NCI-H2081 (cell line): ENCODE results near the gene RPL19.

Experiments used
- DNase-seq, 2 experiments: peaks; one replicate each; lab custom pipeline; 2025; lab: John Stamatoyannopoulos, UW

Gene RPL19

DNA sequence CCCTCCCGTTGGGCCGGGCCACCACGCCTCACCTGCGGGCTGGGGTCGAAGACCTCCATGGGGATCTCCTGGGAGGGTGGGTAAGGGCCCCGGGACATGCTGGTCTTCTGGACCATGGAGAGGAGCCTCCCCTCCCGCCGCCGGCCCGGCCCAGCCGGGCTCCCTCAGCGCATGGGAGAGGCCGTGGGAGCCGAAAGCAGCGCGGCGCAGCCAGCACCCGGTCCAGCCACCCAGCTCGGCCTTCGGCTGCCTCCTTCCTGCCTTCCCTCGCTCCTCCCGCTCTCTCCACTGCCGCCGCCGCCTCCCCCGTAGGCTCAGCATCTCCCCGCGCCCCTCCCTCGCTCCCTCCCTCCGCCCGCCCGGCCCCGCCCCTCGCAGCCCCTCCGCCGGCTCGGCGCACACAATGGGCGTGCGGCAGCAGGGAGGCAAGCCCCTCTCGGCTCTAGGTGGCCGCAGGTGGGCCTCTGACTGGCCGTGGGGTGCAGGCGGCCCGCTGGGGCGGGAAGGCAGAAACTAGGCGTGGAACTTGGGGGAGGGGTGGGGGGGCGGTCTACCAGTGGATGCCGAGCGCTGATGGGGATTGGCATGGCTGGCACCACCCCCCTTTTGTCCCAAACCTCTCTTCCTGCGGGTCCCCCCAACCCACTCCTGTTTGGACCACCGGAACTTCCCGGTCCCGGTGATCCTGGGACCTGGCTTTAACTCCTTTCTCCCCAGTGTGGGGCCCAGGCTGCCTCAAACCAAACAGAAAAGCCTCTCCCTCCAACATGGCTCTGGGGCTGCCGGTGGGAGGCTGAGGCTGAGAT is 2.5 kb upstream of the RPL19 start, which contains the start of gene CACNB1:
CACNB1 (minus strand) TSS at position 290 of the 806 bp plus-strand sequence; CDS start at position 116, 174 bp downstream.
- DNase-seq: peak; percentile 80 to 85

DNA sequence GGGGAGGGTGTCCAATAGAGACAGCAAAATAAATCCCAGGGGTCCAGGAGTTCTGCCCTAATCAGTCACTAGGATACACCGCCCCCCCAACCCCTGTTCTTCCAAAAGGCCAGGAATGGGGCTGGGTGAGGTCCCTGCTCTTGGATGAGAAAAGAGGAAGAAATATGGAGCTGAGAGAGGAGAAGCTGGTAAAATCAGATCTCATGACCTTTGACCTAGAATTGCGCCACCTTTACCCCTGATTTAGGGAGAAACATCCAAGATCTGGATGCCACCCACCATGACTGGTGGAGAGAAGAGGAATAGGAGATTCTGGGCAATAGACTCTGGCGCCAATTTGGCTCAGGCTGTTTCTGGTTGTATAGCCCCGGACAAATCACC is 1.9 kb upstream of the RPL19 start:
- no peak for DNase-seq

DNA sequence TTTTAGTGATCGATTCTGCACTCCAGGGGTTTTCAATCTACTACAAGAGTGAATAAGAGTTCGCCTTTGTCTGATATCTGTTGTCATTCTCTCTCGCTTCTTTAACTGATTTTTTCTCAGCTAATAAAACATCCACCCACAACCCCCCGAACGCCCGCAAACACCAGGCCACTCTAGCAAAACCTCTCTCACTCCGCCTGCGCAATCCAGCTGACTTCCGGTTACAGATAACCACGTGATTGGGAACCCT is 338 bp upstream of the RPL19 start:
- peak; percentile 96 for DNase-seq

DNA sequence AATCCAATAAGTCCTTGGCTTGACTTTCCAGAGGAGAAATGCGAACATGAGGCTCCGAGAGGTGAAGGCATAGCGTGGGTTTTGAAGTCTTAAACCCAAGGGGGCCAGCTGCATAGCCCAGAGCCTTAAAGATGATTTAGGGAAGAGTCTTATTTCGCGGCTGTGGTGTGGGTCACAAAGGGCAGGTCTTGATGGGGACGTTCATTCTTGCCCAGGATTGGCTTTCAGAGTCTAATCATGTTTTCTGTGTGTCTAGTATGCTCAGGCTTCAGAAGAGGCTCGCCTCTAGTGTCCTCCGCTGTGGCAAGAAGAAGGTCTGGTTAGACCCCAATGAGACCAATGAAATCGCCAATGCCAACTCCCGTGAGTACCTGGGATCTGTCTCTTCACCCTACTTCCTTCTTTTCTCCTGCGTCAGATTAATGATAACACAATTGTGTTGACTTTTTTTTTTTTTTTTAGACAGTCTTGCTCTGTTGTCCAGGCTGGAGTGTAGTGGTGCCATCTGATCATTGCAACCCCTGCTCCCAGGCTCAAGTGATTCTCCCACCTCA is 951 bp downstream of the RPL19 start:
- no peak for DNase-seq

DNA sequence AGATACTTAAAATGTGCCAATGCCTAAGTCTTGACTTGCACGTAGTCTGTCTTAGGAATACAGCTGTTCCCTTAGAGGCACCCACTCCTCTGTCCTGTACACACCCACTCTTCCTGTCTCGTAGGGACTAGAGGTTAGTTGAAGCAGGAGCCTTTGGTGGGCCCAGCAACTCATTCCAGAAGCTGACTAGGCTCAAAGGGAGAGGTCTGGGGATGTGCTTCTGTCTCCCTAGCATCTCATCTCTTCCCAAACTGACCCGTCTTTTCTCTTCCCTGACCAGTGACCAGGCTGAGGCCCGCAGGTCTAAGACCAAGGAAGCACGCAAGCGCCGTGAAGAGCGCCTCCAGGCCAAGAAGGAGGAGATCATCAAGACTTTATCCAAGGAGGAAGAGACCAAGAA is 4.2 kb downstream of the RPL19 start:
- DNase-seq: no peak

DNA sequence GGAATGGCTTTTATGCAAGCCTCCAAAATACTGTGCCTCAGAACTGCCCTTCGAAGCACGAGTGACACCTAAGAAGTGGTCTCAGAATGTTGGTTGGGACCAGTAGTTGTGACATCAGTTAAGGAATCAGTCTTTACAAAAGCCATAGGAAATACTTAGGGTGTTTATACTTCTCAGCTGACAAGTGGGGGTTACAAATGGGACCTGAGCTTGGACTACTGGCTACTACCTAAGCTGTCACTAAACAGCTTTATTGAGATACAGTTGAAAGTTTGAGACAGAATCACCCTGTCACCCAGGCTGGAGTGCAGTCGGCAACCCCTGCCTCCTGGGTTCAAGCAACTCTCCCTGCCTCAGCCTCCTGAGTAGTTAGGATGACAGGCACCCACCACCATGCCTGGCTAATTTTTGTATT is 5.0 kb downstream of the RPL19 start:
- DNase-seq: no peak

DNA sequence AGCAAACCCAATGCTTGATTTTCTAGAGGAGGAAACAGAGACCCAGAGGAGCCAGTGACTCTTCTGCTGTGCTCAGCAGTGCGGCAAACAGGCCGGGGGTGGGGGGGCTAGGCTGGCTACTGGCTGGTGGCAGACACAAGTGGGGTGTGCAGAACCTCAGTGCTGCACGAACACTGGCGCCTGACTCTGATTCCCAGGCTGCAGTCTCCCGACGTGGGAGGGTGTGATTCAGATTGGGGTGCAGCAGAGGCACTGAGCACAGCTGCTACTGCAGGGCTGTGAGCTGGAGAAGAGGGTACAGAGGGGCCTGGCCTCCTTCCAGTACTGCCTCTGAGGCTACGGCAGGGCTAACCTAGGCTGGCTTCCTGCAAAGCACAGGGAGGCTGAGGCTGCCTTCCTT is 8.1 kb downstream of the RPL19 start:
- no peak for DNase-seq

- DNase-seq: no peak
Measured at GRCh38 chr17:39208893-39209292, 8.8 kb downstream of the RPL19 start.

- DNase-seq: no peak
Measured at GRCh38 chr17:39209317-39210092, 9.4 kb downstream of the RPL19 start.

DNA sequence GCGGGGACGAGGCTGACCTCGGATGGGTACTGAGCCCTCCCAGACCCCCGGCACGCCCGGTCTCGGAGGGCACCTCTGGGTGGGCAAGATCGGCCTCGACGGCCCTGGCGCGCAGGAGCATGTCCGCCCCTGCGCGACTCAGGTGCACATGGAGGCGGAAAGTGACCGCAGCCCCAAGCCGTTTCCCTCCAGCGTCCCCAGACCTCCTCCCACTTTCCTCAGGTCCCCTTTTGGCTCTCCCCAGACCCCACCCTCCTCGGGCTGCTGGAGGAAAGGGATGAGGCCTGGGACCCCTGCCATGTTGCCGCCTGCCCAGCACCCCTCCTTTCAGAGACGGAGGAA is 10.0 kb downstream of the RPL19 start:
- DNase-seq: no peak

GRCh38 chr17:39212195-39212810 is 12.2 kb downstream of the RPL19 start:
- no peak for DNase-seq

- no peak for DNase-seq
Measured at GRCh38 chr17:39212841-39213480, 12.9 kb downstream of the RPL19 start.

- DNase-seq: no peak
Measured at GRCh38 chr17:39213852-39214251, 13.8 kb downstream of the RPL19 start.

GRCh38 chr17:39217734-39218369 is 17.8 kb downstream of the RPL19 start:
- no peak for DNase-seq

GRCh38 chr17:39218906-39219305 is 18.8 kb downstream of the RPL19 start:
- no peak for DNase-seq

DNA sequence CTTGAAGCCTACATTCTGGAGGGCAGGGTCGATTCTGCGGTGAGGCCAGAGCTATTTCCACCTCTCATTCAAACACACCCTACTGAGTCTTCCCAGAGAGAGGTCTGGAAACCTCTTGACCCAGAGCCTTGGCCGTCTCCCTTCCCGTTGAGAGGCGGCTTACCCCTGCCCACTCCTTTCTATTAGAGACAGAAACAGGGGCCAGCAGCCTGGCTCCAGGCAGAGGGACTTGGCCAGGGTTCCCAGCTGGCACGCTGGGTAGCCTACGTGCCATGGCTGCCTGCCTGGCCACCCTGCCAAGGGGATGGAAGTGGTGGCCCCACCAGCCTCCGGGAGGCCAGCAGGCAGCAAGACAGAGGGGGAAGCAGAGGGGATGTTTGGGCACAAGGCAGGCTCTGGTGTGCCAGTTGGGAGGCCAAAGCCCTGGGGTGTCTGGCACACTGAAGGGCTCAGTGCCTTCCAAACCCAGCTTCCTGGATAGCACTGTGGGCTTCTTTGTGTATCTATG is 19.6 kb downstream of the RPL19 start:
- no peak for DNase-seq

DNA sequence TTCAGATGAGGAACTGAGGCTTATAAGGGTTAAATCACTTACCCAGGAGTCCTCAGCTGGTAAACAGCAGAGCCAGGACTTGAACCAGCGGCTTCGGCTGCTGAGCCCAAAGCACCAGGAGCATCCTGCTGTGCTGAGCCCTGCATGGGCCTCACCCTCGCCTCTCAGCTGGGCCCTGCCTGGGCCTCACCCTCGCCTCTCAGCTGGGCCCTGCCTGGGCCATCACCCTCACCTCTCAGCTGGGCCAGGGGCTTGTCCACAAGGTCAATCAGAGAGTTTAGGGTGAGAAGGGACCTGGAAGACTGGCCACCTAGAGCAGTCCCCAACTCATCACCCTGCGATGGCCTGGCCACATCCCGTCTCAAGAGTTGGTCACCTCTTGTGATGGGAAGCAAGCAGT is 21.5 kb downstream of the RPL19 start:
- no peak for DNase-seq

DNA sequence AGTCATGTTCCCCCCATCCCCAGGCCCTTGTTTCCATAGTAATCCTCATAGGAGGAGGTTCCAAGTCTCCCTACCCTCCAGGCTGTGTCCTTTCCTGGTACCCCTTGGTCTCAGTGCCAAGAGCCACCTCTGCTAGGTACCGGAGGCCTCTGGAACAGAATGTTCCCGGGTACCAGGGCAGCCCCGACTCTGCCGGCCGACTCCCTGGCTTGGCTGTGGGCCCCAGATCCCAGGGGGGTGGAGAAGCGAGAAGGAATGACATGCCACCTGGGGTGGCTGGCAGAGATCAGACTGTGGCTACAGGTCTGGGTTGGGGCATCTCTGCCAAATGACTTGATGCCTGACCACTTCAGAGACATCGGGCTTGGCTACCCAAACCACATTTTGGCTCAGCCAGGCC is 22.1 kb downstream of the RPL19 start:
- DNase-seq: no peak

DNA sequence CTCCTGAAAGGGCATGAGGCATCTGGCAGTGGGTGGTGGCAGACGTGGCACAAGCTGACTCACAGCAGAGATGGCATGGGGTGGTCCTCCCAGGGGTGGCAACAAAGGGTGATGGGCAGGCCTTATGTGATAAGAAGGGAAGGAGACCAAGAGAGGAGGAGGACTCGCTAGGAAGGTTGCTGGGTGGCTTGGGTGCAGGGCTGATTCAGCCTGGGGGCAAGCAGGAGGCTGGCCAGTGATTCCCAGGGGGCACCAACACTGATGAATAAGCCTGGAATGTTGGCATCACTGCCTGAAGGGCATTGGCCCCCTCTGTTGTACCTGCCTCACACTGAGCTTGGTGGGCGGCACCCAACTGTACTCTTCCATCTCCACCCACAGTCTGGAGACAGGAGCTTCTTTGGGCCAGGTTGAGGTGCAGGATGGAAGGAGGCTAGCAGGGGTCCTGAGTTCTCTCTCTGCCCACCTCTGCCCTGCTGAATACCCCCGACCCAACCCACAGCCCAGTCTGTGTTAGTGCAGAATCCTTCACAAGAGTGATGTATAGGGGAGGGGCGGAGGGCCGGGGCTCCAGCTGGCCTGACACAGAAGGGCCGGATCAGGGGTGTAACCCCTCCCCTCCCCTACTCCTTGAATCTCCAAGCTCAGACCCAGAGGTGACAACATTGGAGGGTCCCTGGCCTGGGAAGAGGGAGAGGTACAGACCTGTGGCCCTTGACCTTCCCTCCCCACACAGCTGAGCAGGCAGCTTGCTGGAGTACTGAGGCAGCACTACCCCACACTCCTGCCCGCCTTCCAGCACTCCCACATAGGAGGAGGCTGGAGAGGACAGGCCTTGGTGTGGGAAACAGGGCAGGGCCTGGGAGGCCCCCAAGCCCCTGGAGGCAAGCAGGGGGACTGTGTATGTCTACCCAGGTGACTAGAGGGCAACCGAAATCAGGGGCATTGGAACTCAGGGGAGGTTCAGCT is 23.1 kb downstream of the RPL19 start:
- DNase-seq: no peak

DNA sequence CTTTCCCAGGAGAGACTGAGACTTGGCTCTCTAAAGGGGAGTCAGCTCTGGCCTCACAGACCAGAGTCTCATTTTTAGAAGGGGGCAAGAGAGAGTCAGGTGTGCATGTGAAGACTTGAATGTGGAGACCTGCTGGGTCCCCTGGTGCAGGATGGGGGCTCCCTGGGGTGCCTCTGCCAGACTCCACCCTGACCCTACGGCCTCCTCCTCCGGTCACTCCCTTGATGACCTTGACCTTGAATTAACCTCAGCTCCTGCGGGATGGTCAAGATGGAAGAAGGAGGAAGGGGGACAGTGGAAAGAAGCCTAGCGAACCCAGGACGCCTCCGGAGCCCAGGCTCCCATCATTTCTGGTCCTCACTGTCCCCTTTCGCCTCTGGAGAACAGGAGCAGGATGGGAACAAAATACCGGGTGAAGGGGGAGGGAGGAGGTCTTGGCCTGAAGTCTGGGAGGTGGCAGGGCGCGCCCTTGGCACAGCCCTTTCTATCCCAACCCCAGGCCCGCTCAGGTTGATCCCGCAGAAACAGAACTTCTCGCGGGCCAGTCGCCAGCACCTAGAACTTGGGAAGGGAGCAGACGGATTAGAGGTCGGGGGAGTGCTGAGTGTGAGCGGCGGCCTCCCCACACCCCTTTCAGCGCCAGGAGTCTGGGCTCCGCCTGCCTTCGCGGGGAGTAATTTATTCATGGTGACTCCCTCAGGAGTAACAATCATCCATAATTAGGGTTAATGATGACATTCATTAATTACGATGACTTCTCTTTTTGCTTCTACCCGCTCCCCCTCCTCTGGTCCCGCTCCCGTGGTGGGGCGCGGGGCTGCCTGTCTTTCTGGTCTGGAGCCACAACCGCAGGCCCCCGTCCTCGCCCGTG is 24.1 kb downstream of the RPL19 start:
- DNase-seq: no peak
